ENCODE measurements around the gene TAF1B. TPM values are rescaled to one million over a fixed set of nuclear protein-coding genes. Genes with fewer than 3 reads are reported as not detected.

The TAF1B gene
- total RNA-seq, 1 donor from 2014 or later: 36.5 TPM

DNA sequence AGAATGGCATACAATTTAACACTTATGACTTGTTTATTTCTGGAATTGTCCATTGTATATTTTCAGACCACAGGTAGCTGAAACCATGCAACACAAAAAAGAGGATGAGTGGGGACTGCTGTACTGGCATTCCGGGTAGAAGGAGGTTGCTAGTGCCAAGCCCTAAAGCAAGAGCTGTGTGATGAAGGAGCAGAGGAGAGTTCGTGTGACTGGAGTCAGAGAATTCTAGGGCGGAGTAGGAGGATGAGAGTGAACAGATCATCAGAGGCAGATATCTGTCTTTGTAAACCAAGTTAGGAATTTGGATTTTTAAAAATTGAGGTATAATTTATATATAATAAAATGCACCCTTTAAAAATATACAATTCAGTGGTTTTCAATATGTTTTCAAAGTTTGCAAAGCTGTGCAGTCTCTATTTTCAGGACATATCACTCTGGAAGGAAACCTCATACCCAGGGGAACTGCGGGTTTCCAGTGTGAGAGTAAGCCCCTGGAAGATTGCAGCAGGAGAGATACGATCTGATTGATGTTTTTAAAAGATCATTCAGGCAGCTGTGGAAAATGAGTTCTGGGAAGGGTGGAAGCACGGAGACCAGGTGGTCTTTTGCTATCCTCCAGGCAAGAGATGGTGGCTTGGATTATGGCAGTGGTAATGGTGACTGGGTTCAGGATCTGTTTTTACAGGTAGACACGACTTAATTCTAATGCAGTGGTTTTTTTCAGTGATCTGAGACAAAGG is 36.4 kb downstream of the TAF1B start:
- H3K27ac ChIP-seq (ENCODE audit: low read depth, low read length): no peak overlapping the region
- no peak overlapping the region for H3K4me3 ChIP-seq (ENCODE audit: low read length in 3 of 3)
- peaks cover 0 to 4% (median 0%) of the 10 kb centered on the region in 3 donors for H3K4me1 ChIP-seq (ENCODE audit: control insufficient read depth in 3 of 3, insufficient read depth in 3 of 3, low read length in 3 of 3)
- peaks cover 0 to 26% (median 25%) of the 10 kb centered on the region in 3 donors for H3K36me3 ChIP-seq (ENCODE audit: control insufficient read depth in 3 of 3, insufficient read depth in 3 of 3, low read length in 3 of 3)
- H3K9me3 ChIP-seq (ENCODE audit: control insufficient read depth in 3 of 3, low read length in 3 of 3): no peaks in the 10 kb centered on the region
- H3K27me3 ChIP-seq (ENCODE audit: control insufficient read depth in 3 of 3, insufficient read depth in 3 of 3, low read length in 3 of 3): no peaks in the 10 kb centered on the region
- H3K9ac ChIP-seq (ENCODE audit: low read depth in 1 of 3, low read length in 3 of 3): no peak overlapping the region

DNA sequence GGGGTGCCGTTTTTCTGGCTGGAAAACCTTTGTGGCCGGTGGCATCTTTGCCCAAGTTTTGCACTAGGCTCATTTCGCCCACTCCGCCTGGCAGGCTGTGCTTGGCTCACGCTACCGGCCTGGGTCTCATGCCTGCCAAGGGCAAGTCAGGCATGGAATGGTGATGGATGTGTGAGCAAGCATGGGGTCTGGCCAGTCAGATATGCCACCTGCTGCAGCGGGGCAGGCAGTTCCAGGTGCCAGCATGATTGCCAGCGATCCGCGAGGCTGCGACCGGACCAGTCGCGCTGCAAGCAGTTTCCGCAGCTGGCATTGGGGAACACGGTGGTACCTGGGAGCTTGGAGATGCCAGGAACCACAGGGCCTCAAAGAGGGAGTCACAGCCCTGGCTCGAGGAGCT is 40.6 kb downstream of the TAF1B start:
- Histone ChIP-seq H3K9ac (ENCODE audit: low read depth in 1 of 3, low read length in 3 of 3) (no peak overlapping the region), H3K27ac (ENCODE audit: low read depth, low read length) (no peak overlapping the region), H3K9me3 (ENCODE audit: control insufficient read depth in 3 of 3, low read length in 3 of 3) (no peaks in the 10 kb centered on the region), H3K4me3 (ENCODE audit: low read length in 3 of 3) (no peak overlapping the region), H3K36me3 (ENCODE audit: control insufficient read depth in 3 of 3, insufficient read depth in 3 of 3, low read length in 3 of 3) (peaks cover 0 to 20% (median 19%) of the 10 kb centered on the region in 3 donors), H3K4me1 (ENCODE audit: control insufficient read depth in 3 of 3, insufficient read depth in 3 of 3, low read length in 3 of 3) (peaks cover 0 to 4% (median 0%) of the 10 kb centered on the region in 3 donors), H3K27me3 (ENCODE audit: control insufficient read depth in 3 of 3, insufficient read depth in 3 of 3, low read length in 3 of 3) (no peaks in the 10 kb centered on the region)

DNA sequence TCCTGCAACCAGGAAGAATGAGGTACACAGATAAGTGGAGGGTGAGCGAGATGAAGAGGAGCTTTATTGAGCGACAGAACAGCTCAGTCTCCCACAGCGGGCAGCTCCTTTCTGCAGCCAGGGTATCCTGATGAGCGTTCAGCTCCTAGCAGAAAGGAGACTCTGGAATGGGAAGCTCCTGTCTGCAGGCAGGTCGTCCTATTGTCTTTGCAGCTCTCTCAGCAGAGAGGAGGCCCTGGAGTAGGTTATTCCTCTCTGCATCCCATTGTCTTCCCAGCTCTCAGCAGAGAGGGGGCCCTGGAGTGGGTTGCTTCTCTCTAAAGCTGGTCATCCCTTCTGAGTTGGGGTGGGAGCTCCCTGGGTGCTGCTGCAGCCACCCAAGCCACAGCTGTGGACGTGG is 41.2 kb downstream of the TAF1B start:
- Histone ChIP-seq H3K27me3 (ENCODE audit: control insufficient read depth in 3 of 3, insufficient read depth in 3 of 3, low read length in 3 of 3) (no peaks in the 10 kb centered on the region), H3K4me1 (ENCODE audit: control insufficient read depth in 3 of 3, insufficient read depth in 3 of 3, low read length in 3 of 3) (peaks cover 0 to 4% (median 0%) of the 10 kb centered on the region in 3 donors), H3K36me3 (ENCODE audit: control insufficient read depth in 3 of 3, insufficient read depth in 3 of 3, low read length in 3 of 3) (peaks cover 0 to 16% (median 14%) of the 10 kb centered on the region in 3 donors), H3K27ac (ENCODE audit: low read depth, low read length) (no peak overlapping the region), H3K9ac (ENCODE audit: low read depth in 1 of 3, low read length in 3 of 3) (no peak overlapping the region), H3K9me3 (ENCODE audit: control insufficient read depth in 3 of 3, low read length in 3 of 3) (no peaks in the 10 kb centered on the region), H3K4me3 (ENCODE audit: low read length in 3 of 3) (no peak overlapping the region)

DNA sequence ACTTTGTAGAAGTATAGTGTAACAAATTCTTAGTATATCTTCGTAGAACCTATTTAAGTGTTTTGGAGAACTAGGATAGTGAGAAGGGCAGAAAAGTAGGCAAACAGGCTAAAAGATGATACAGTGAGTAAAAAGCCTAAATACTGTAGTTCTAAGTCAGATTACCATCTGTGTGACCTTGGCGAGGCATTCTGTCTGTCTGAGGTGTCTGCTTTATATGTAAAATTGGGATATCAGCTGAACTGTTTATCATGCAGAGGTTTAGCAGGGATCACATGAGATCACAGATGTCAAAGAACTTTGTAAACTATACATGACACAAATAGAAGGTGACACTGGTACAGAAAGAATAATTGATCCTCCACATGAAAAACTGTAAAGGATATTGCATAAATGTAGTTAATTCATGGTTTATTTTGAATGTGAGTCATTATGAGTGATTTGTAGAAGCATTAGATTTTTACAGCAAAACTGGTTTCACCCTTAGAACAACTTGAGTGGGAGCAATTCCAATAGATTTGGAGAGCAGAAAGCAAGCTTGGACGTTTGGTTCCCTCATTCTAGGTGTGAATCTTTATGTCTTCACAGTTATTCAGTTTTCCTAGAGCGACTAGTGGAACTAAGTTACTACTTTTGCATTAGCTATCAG is 41.9 kb downstream of the TAF1B start:
- Histone ChIP-seq H3K4me1 (ENCODE audit: control insufficient read depth in 3 of 3, insufficient read depth in 3 of 3, low read length in 3 of 3) (peaks cover 0 to 5% (median 4%) of the 10 kb centered on the region in 3 donors), H3K4me3 (ENCODE audit: low read length in 3 of 3) (no peak overlapping the region), H3K36me3 (ENCODE audit: control insufficient read depth in 3 of 3, insufficient read depth in 3 of 3, low read length in 3 of 3) (peaks cover 0 to 15% (median 10%) of the 10 kb centered on the region in 3 donors), H3K9me3 (ENCODE audit: control insufficient read depth in 3 of 3, low read length in 3 of 3) (no peaks in the 10 kb centered on the region), H3K9ac (ENCODE audit: low read depth in 1 of 3, low read length in 3 of 3) (no peak overlapping the region), H3K27ac (ENCODE audit: low read depth, low read length) (no peak overlapping the region), H3K27me3 (ENCODE audit: control insufficient read depth in 3 of 3, insufficient read depth in 3 of 3, low read length in 3 of 3) (no peaks in the 10 kb centered on the region)

DNA sequence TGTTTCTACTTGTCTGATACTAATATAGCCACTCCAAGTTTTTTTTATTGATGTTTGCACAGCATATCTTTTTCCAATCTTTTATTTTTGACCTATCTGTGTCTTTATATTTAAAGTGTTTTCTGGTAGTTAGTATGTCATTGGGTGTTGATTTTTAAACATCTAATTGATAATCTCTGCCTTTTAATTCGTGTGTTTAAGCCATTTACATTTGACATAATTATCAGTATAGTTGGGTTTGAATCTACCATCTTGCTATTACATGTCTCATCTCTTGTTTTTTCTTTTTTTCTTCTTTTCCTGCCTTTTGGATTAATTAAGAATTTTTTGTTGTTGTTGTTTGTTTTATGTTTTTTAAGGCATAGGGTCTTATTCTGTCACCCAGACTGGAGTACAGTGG is 44.2 kb downstream of the TAF1B start:
- Histone ChIP-seq H3K9ac (ENCODE audit: low read depth in 1 of 3, low read length in 3 of 3) (no peak overlapping the region), H3K4me1 (ENCODE audit: control insufficient read depth in 3 of 3, insufficient read depth in 3 of 3, low read length in 3 of 3) (peaks cover 0 to 5% (median 4%) of the 10 kb centered on the region in 3 donors), H3K9me3 (ENCODE audit: control insufficient read depth in 3 of 3, low read length in 3 of 3) (no peaks in the 10 kb centered on the region), H3K36me3 (ENCODE audit: control insufficient read depth in 3 of 3, insufficient read depth in 3 of 3, low read length in 3 of 3) (peaks cover 0 to 11% (median 11%) of the 10 kb centered on the region in 3 donors), H3K4me3 (ENCODE audit: low read length in 3 of 3) (no peak overlapping the region), H3K27ac (ENCODE audit: low read depth, low read length) (no peak overlapping the region), H3K27me3 (ENCODE audit: control insufficient read depth in 3 of 3, insufficient read depth in 3 of 3, low read length in 3 of 3) (no peaks in the 10 kb centered on the region)

DNA sequence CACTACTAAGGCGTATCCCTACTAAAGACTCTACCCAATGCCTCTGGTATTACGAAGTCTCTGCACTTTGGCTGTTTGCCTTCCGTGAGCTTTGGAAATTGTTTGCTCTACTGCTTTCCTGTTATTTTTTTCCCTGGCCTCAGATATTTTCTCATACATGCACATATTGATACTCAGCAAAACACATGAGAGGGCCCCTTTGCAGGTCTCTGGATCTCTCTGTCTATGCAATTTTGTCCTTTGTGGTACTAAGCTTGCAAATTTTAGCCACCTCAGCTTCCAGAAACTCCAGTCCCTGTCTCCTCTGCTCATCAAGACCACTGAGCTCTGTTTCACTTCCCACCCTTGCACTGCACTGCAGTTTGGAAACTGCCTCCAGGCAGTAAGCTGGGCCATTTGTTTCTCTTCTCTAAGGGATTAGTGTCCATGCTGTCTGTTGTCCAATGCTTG is 46.6 kb downstream of the TAF1B start:
- no peak overlapping the region for H3K9ac ChIP-seq (ENCODE audit: low read depth in 1 of 3, low read length in 3 of 3)
- no peak overlapping the region for H3K27ac ChIP-seq (ENCODE audit: low read depth, low read length)
- H3K9me3 ChIP-seq (ENCODE audit: control insufficient read depth in 3 of 3, low read length in 3 of 3): no peaks in the 10 kb centered on the region
- peaks cover 0 to 5% (median 3%) of the 10 kb centered on the region in 3 donors for H3K36me3 ChIP-seq (ENCODE audit: control insufficient read depth in 3 of 3, insufficient read depth in 3 of 3, low read length in 3 of 3)
- H3K27me3 ChIP-seq (ENCODE audit: control insufficient read depth in 3 of 3, insufficient read depth in 3 of 3, low read length in 3 of 3): no peaks in the 10 kb centered on the region
- H3K4me1 ChIP-seq (ENCODE audit: control insufficient read depth in 3 of 3, insufficient read depth in 3 of 3, low read length in 3 of 3): peaks cover 0 to 5% (median 0%) of the 10 kb centered on the region in 3 donors
- H3K4me3 ChIP-seq (ENCODE audit: low read length in 3 of 3): no peak overlapping the region

DNA sequence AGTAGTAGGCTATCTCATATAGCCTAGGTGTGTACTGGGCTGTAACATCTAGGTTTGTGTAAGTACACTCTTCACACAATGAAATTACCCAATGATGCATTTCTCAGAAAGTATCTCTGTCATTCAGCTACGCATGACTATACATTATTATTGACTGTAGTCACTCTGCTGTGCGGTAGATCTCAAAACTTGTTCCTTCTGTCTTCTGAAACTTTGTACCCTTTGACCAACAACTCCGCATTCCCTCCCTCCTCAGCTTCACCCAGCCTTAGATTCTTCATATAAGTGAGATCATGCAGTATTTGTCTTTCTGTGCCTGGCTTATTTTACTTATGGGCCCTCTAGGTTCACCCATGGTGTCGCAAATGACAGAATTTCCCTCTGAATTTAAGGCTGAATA is 49.0 kb downstream of the TAF1B start:
- Histone ChIP-seq H3K9ac (ENCODE audit: low read depth in 1 of 3, low read length in 3 of 3) (no peak overlapping the region), H3K9me3 (ENCODE audit: control insufficient read depth in 3 of 3, low read length in 3 of 3) (no peaks in the 10 kb centered on the region), H3K36me3 (ENCODE audit: control insufficient read depth in 3 of 3, insufficient read depth in 3 of 3, low read length in 3 of 3) (peaks cover 0 to 2% (median 0%) of the 10 kb centered on the region in 3 donors), H3K27ac (ENCODE audit: low read depth, low read length) (no peak overlapping the region), H3K4me3 (ENCODE audit: low read length in 3 of 3) (no peak overlapping the region), H3K4me1 (ENCODE audit: control insufficient read depth in 3 of 3, insufficient read depth in 3 of 3, low read length in 3 of 3) (peaks cover under 1 to 11% (median 10%) of the 10 kb centered on the region in 3 donors), H3K27me3 (ENCODE audit: control insufficient read depth in 3 of 3, insufficient read depth in 3 of 3, low read length in 3 of 3) (no peaks in the 10 kb centered on the region)

DNA sequence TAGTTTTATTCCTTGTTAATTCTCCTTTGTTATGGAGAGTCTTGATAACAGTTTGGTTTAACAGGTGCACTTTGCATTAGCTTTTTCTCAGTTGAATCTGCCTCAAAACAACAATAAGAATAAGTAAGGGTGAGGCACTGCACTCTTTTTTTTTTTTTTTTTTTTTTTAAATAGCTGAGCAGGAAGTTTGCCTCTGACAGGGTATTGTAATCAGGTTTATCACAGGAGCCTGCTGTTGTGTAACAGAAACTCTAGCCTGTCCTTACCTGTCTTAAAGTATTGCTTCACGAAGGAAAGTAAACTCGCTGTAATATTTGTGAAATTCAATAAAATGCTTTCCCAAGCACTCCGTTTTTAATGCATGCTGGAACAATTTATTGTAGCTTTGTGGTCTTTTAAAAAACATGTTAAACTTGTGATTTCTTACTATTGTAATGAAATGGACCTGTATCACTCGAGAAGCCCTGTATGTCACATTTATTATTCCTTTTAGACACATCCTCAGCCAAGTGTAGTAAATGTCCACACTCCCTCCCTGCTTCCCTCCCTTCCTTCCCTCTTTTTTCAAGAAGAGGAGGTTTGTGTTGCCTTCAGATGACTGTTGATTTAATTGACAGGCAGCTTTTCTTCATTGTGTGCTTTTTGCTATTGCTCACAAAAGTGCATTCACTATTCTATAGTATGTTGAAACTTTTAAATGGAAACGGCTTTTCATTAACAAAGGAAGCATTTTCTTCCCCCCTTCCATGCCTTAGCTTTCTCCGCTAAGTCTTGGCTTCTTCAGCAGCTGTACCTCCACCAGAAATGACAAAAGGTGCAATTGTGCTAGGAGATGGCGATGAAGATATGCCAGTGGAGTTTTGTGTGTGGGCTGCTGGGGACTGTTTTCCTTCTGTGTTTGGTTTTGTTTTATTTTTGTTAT is 52.7 kb downstream of the TAF1B start:
- Histone ChIP-seq H3K27ac (ENCODE audit: low read depth, low read length) (no peak overlapping the region), H3K27me3 (ENCODE audit: control insufficient read depth in 3 of 3, insufficient read depth in 3 of 3, low read length in 3 of 3) (no peaks in the 10 kb centered on the region)

DNA sequence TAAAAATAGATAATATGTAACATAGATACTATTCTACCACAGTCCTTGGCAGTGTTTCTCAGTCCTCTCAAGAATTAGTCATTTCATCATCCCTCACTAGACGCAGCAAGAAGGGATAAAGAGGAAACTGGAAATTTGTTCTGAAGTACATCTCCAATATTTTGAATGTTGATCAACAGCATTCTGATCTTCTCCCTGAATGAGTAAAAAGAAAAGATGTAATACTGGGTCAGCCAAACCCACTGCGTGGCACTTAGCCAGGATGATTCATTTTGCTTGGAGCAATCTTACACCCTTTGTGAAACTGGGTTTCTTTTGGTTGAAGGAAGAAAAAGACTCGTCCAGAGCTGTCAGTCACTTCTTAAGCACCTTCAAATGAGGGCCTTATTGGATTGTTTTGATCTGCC is 54.1 kb downstream of the TAF1B start:
- no peak overlapping the region for H3K4me3 ChIP-seq (ENCODE audit: low read length in 3 of 3)
- H3K9me3 ChIP-seq (ENCODE audit: control insufficient read depth in 3 of 3, low read length in 3 of 3): no peaks in the 10 kb centered on the region
- H3K27ac ChIP-seq (ENCODE audit: low read depth, low read length): no peak overlapping the region
- H3K27me3 ChIP-seq (ENCODE audit: control insufficient read depth in 3 of 3, insufficient read depth in 3 of 3, low read length in 3 of 3): no peaks in the 10 kb centered on the region
- peaks cover 5 to 15% (median 8%) of the 10 kb centered on the region in 3 donors for H3K4me1 ChIP-seq (ENCODE audit: control insufficient read depth in 3 of 3, insufficient read depth in 3 of 3, low read length in 3 of 3)
- no peak overlapping the region for H3K9ac ChIP-seq (ENCODE audit: low read depth in 1 of 3, low read length in 3 of 3)
- no peaks in the 10 kb centered on the region for H3K36me3 ChIP-seq (ENCODE audit: control insufficient read depth in 3 of 3, insufficient read depth in 3 of 3, low read length in 3 of 3)

More for the DNA sequence above, 52.7 kb downstream of the TAF1B start:
- no peaks in the 10 kb centered on the region for H3K9me3 ChIP-seq (ENCODE audit: control insufficient read depth in 3 of 3, low read length in 3 of 3)
- H3K4me1 ChIP-seq (ENCODE audit: control insufficient read depth in 3 of 3, insufficient read depth in 3 of 3, low read length in 3 of 3): peaks cover 5 to 15% (median 8%) of the 10 kb centered on the region in 3 donors
- no peak overlapping the region for H3K4me3 ChIP-seq (ENCODE audit: low read length in 3 of 3)
- peaks cover 0 to 2% (median 0%) of the 10 kb centered on the region in 3 donors for H3K36me3 ChIP-seq (ENCODE audit: control insufficient read depth in 3 of 3, insufficient read depth in 3 of 3, low read length in 3 of 3)
- no peak overlapping the region for H3K9ac ChIP-seq (ENCODE audit: low read depth in 1 of 3, low read length in 3 of 3)
